CD14-positive monocyte (primary cell): ENCODE measurements around the gene MOK. TPM values are rescaled to one million over a fixed set of nuclear protein-coding genes. Genes with fewer than 3 reads are reported as not detected.
A peak's percentile ranks its signal among the peaks of the same experiment; 100 is the strongest.

ENCODE experiments used
- DNase-seq, 3 donors: peaks; one replicate each; pipeline ENCODE4 v3.0.0-alpha.2; 2011 to 2022
- H2AFZ ChIP-seq: 2 replicates; pipeline ENCODE4 v1.6.0; 2012; ENCODE audit warnings: mild to moderate bottlenecking, low read depth, low read length, inconsistent platforms; ENCODE audit not compliant: insufficient read depth, poor library complexity, severe bottlenecking
- H3K27ac ChIP-seq, 2 donors: 1 replicate in 1 of 2; 2 replicates in 1 of 2; pipeline ENCODE4 v1.5.1; 2012 to 2013; ENCODE audit warnings: low read length in 2 of 2, control low read depth in 1 of 2, inconsistent platforms in 1 of 2, low read depth in 1 of 2, mild to moderate bottlenecking in 1 of 2
- H3K27me3 ChIP-seq, 2 donors: one replicate each; pipeline versions ENCODE4 v1.6.0 to v1.6.1; 2011 to 2013; ENCODE audit warnings: low read length in 2 of 2; ENCODE audit not compliant: control insufficient read depth in 2 of 2, insufficient read depth in 2 of 2
- H3K36me3 ChIP-seq, 2 donors: replicated peaks in 1 of 2; 1 replicate in 1 of 2; 2 replicates in 1 of 2; pipeline versions ENCODE4 v1.5.1 to v1.6.1; 2012 to 2013; ENCODE audit warnings: low read length in 2 of 2, control low read depth in 1 of 2, inconsistent platforms in 1 of 2, mild to moderate bottlenecking in 1 of 2; ENCODE audit not compliant: insufficient read depth in 2 of 2, control insufficient read depth in 1 of 2
- H3K4me1 ChIP-seq, 2 donors: 1 replicate in 1 of 2; 2 replicates in 1 of 2; pipeline versions ENCODE4 v1.5.1 to v1.6.1; 2012 to 2013; ENCODE audit warnings: low read length in 2 of 2, control low read depth in 1 of 2, inconsistent platforms in 1 of 2, mild to moderate bottlenecking in 1 of 2, moderate library complexity in 1 of 2; ENCODE audit not compliant: insufficient read depth in 2 of 2, control insufficient read depth in 1 of 2
- H3K4me2 ChIP-seq: replicated peaks from 2 replicates; pipeline ENCODE3; 2012; ENCODE audit warnings: low read length, moderate library complexity, mild to moderate bottlenecking; ENCODE audit not compliant: poor library complexity, severe bottlenecking; ENCODE audit errors: extremely low read depth
- H3K4me3 ChIP-seq, 3 experiments: fragments of 200-600 bp in 1 of 3; sonication (generic) in 1 of 3; replicated peaks in 1 of 3; 1 replicate in 2 of 3; 2 replicates in 1 of 3; pipeline ENCODE4 v1.5.1; 2011 to 2013; ENCODE audit warnings: low read length in 3 of 3, mild to moderate bottlenecking in 3 of 3, control low read depth in 2 of 3, low read depth in 2 of 3, inconsistent platforms in 1 of 3, moderate library complexity in 1 of 3
- H3K79me2 ChIP-seq: 2 replicates; pipeline ENCODE4 v1.6.0; 2012; ENCODE audit warnings: mild to moderate bottlenecking, control low read depth, inconsistent platforms, low read length, moderate library complexity; ENCODE audit not compliant: insufficient read depth
- H3K9ac ChIP-seq: 2 replicates; pipeline ENCODE4 v1.6.0; 2017; ENCODE audit warnings: low read length, mild to moderate bottlenecking; ENCODE audit not compliant: insufficient read depth, poor library complexity, severe bottlenecking
- H3K9me3 ChIP-seq, 2 donors: replicated peaks in 1 of 2; 1 replicate in 1 of 2; 2 replicates in 1 of 2; pipeline versions ENCODE4 v1.5.1 to v1.6.1; 2012 to 2013; ENCODE audit warnings: low read length in 2 of 2, control low read depth in 1 of 2; ENCODE audit not compliant: control insufficient read depth in 1 of 2, insufficient read depth in 1 of 2
- H4K20me1 ChIP-seq: 2 replicates; pipeline ENCODE4 v1.6.0; 2012; ENCODE audit warnings: mild to moderate bottlenecking, low read length, control low read depth, moderate library complexity; ENCODE audit not compliant: insufficient read depth
- H3K27ac Mint-ChIP-seq, 7 donors: one replicate each; pipeline ENCODE4 v1.8.0; 2020; ENCODE audit warnings: mild to moderate bottlenecking in 7 of 7, mixed read lengths in 7 of 7, moderate library complexity in 6 of 7, inconsistent platforms in 2 of 7
- H3K27me3 Mint-ChIP-seq, 3 donors: one replicate each; pipeline ENCODE4 v1.8.0; 2021 to 2022; ENCODE audit warnings: low read depth in 3 of 3, mild to moderate bottlenecking in 3 of 3, mixed read lengths in 3 of 3, moderate library complexity in 3 of 3, inconsistent platforms in 1 of 3
- H3K36me3 Mint-ChIP-seq, 2 donors: one replicate each; pipeline ENCODE4 v1.8.0; 2020; ENCODE audit warnings: mixed read lengths in 2 of 2, inconsistent platforms in 1 of 2, mild to moderate bottlenecking in 1 of 2
- H3K4me1 Mint-ChIP-seq: one replicate; pipeline ENCODE4 v1.8.0; 2020; ENCODE audit warnings: mild to moderate bottlenecking, mixed read lengths
- H3K4me3 Mint-ChIP-seq, 2 donors: one replicate each; pipeline ENCODE4 v1.8.0; 2020; ENCODE audit warnings: mild to moderate bottlenecking in 2 of 2, mixed read lengths in 2 of 2, moderate library complexity in 1 of 2
- H3K9me3 Mint-ChIP-seq, 7 donors: one replicate each; pipeline ENCODE4 v1.8.0; 2020 to 2022; ENCODE audit warnings: mixed read lengths in 7 of 7, mild to moderate bottlenecking in 6 of 7, moderate library complexity in 6 of 7, inconsistent platforms in 2 of 7
- WGBS: methylation state at CpG from one replicate; pipeline ENCODE4 v1.1.5; 2013; ENCODE audit warnings: missing lambda C conversion rate; ENCODE audit not compliant: insufficient coverage; 5-methylcytosine and 5-hydroxymethylcytosine counted together
- intact Hi-C, 2 donors: fragments of 100-400 bp; cut with micrococcal nuclease; formaldehyde crosslinking; loops; one replicate each; pipeline versions ENCODE4 v1.15.0 to v1.15.1; 2023
- polyA plus RNA-seq, 3 donors: library from polyadenylated mRNA; depleted of rRNA in 1 of 3; unstranded in 2 of 3; stranded (reverse) in 1 of 3; fragments of 300-500 nt in 2 of 3; fragments of >200 nt in 1 of 3; fragmentation: Illumina TruSeq in 2 of 3; gene quantifications; 1 replicate in 2 of 3; 2 replicates in 1 of 3; pipeline ENCODE4 v1.2.3, GENCODE V29; 2012 to 2021
- TF ChIP-seq, protein P1 (sequence below): fragments of 200-600 bp; IDR thresholded peaks from one replicate; pipeline ENCODE4 v1.8.0; 2022; ENCODE audit warnings: antibody characterized with exemption, mild to moderate bottlenecking

MOK gene
- polyA plus RNA-seq, 3 donors, result 0.67 to 3.4 (median 1.8) TPM

DNA sequence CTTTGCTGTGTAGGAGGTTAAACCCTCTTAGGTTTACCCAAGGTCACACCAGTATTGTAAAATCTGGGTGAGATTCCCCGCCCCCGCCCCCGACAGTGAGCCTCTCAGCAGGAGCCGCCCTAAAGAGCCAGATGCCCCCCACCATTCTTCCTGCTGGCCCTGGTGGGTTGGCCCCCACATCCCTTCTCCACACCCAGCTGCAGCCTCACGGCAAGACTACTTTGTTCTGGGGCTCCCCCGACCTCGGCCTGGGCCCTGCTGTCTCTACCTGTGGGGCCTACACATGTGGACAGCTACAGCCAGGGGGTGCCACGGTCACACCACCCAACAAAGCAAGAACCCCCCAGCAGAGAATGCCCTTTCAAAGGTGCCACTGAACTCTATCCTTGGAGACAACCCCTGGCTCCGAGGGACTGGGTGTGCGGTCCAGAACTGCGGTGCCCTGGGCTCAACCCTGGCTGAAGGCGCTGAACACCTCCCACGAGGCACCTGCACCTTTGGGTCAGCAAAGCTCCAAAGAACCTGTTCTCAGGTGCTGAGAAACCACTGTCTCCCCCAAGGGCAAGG lies 82.9 kb downstream of the MOK start:
- 94% methylated on average over 11 of the region's 13 CpGs for WGBS
- Mint-ChIP-seq H3K36me3 (peaks cover 21 to 38% of the 10 kb centered on the region in 2 donors), H3K4me1 (peaks cover 2% of the 10 kb centered on the region), H3K27ac (peak overlapping the region in 1 of 7 donors; percentile 35), H3K9me3 (no peaks in the 10 kb centered on the region), H3K4me3 (no peak overlapping the region), H3K27me3 (peaks cover 0 to 2% (median 0%) of the 10 kb centered on the region in 3 donors)
- Histone ChIP-seq H2AFZ (no peak overlapping the region), H4K20me1 (peaks cover 30% of the 10 kb centered on the region), H3K4me1 (no peaks in the 10 kb centered on the region), H3K4me2 (no peak overlapping the region), H3K36me3 (peaks cover 0 to 31% of the 10 kb centered on the region in 2 donors), H3K27ac (no peak overlapping the region), H3K9ac (no peak overlapping the region), H3K79me2 (no peaks in the 10 kb centered on the region), H3K27me3 (no peaks in the 10 kb centered on the region), H3K9me3 (no peaks in the 10 kb centered on the region), H3K4me3 (no peak overlapping the region)
- intact Hi-C loops, result no loop called here
- no peak for DNase-seq
- TF ChIP-seq, protein P1, sequence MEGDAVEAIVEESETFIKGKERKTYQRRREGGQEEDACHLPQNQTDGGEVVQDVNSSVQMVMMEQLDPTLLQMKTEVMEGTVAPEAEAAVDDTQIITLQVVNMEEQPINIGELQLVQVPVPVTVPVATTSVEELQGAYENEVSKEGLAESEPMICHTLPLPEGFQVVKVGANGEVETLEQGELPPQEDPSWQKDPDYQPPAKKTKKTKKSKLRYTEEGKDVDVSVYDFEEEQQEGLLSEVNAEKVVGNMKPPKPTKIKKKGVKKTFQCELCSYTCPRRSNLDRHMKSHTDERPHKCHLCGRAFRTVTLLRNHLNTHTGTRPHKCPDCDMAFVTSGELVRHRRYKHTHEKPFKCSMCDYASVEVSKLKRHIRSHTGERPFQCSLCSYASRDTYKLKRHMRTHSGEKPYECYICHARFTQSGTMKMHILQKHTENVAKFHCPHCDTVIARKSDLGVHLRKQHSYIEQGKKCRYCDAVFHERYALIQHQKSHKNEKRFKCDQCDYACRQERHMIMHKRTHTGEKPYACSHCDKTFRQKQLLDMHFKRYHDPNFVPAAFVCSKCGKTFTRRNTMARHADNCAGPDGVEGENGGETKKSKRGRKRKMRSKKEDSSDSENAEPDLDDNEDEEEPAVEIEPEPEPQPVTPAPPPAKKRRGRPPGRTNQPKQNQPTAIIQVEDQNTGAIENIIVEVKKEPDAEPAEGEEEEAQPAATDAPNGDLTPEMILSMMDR, result no peak

DNA sequence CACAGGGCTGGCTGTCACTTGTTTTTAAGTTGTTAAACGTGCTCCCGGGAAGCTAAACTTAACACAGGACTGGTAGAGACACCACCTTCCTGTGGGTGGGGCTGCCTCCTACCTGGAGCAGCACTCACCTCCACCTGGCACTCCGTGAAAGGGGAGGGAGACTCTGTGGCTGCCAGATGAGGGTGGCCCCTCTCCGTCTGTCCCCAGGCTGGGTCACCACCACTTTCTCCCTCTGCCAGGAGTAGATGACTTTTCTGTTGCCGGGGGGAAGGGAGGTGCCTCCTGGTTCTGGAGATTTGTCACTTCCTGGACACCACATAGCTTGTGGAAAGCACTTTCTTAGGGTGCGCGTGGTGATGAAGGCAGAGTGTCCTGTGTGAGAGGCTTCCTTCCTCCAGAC lies 83.9 kb downstream of the MOK start:
- peaks cover 0 to 33% of the 10 kb centered on the region in 2 donors for H3K36me3 ChIP-seq
- no peaks in the 10 kb centered on the region for H3K9me3 ChIP-seq
- H2AFZ ChIP-seq, result no peak overlapping the region
- DNase-seq, result no peak
- H3K9ac ChIP-seq, result no peak overlapping the region
- no peak overlapping the region for H3K4me2 ChIP-seq
- H3K4me3 Mint-ChIP-seq, result no peak overlapping the region
- no CpG with 5 or more reads among the region's 7 CpGs for WGBS
- no peak overlapping the region for H3K27ac ChIP-seq
- H3K27me3 Mint-ChIP-seq, result peaks cover 0 to 2% (median 0%) of the 10 kb centered on the region in 3 donors
- peaks cover 2% of the 10 kb centered on the region for H3K4me1 Mint-ChIP-seq
- peak overlapping the region in 2 of 7 donors; percentile 32 to 65 for H3K27ac Mint-ChIP-seq
- intact Hi-C loops, result no loop called here
- no peaks in the 10 kb centered on the region for H3K9me3 Mint-ChIP-seq
- H3K36me3 Mint-ChIP-seq, result peaks cover 23 to 40% of the 10 kb centered on the region in 2 donors
- no peak overlapping the region for H3K4me3 ChIP-seq
- H4K20me1 ChIP-seq, result peaks cover 30% of the 10 kb centered on the region
- TF ChIP-seq, protein P1, result no peak
- H3K4me1 ChIP-seq, result no peaks in the 10 kb centered on the region
- no peaks in the 10 kb centered on the region for H3K79me2 ChIP-seq
- H3K27me3 ChIP-seq, result no peaks in the 10 kb centered on the region
